Neural progenitor cell (in vitro differentiated cells): ENCODE measurements around the gene MRPL24. TPM values are rescaled to one million over a fixed set of nuclear protein-coding genes. Genes with fewer than 3 reads are reported as not detected.

Experiments used
- DNase-seq: peaks from one replicate; pipeline ENCODE4 v3.0.0-alpha.2; 2016; ENCODE audit warnings: low spot score
- H2AFZ ChIP-seq: fragments of 200-600 bp; sonication (generic); replicated peaks from 2 replicates; pipeline ENCODE4 v1.6.1; 2016; ENCODE audit warnings: antibody characterized with exemption
- H3F3A ChIP-seq: fragments of 200-600 bp; sonication (generic); 2 replicates; pipeline ENCODE4 v1.6.1; 2016; ENCODE audit warnings: antibody characterized with exemption, low read depth
- H3K27ac ChIP-seq: fragments of 200-600 bp; sonication (generic); 2 replicates; pipeline ENCODE4 v1.5.1; 2016; ENCODE audit warnings: mild to moderate bottlenecking
- H3K27me3 ChIP-seq: fragments of 200-600 bp; sonication (generic); 2 replicates; pipeline ENCODE4 v1.6.1; 2016; ENCODE audit warnings: mild to moderate bottlenecking, moderate library complexity
- H3K36me3 ChIP-seq: fragments of 200-600 bp; sonication (generic); 2 replicates; pipeline ENCODE4 v1.5.1; 2016
- H3K4me1 ChIP-seq: fragments of 200-600 bp; sonication (generic); 2 replicates; pipeline ENCODE4 v1.6.1; 2016; ENCODE audit warnings: mixed run types
- H3K4me2 ChIP-seq: fragments of 200-600 bp; sonication (generic); 2 replicates; pipeline ENCODE4 v1.6.1; 2016
- H3K4me3 ChIP-seq: fragments of 200-600 bp; sonication (generic); 2 replicates; pipeline ENCODE4 v1.5.1; 2016
- H3K79me2 ChIP-seq: fragments of 200-600 bp; sonication (generic); 2 replicates; pipeline ENCODE4 v1.6.1; 2016; ENCODE audit warnings: low read depth
- H3K9ac ChIP-seq: fragments of 200-600 bp; sonication (generic); 2 replicates; pipeline ENCODE4 v1.6.1; 2016
- H3K9me3 ChIP-seq: fragments of 200-600 bp; sonication (generic); 2 replicates; pipeline ENCODE4 v1.5.1; 2016; ENCODE audit warnings: low read depth
- H4K20me1 ChIP-seq: fragments of 200-600 bp; sonication (generic); 2 replicates; pipeline ENCODE4 v1.6.1; 2016; ENCODE audit warnings: low read depth
- H3K27ac Mint-ChIP-seq: 3 replicates; pipeline ENCODE4 v1.8.0; 2021; ENCODE audit warnings: mixed read lengths
- H3K27me3 Mint-ChIP-seq: 2 replicates; pipeline ENCODE4 v1.8.0; 2022; ENCODE audit warnings: low read depth, mild to moderate bottlenecking, inconsistent platforms, moderate library complexity, mixed read lengths; ENCODE audit not compliant: insufficient read depth
- H3K36me3 Mint-ChIP-seq: 3 replicates; pipeline ENCODE4 v1.8.0; 2021; ENCODE audit warnings: mixed read lengths
- H3K4me1 Mint-ChIP-seq: 3 replicates; pipeline ENCODE4 v1.8.0; 2021; ENCODE audit warnings: mixed read lengths
- H3K4me3 Mint-ChIP-seq: 3 replicates; pipeline ENCODE4 v1.8.0; 2021; ENCODE audit warnings: mild to moderate bottlenecking, moderate library complexity, mixed read lengths
- H3K9me3 Mint-ChIP-seq: 3 replicates; pipeline ENCODE4 v1.8.0; 2020; ENCODE audit warnings: mixed read lengths
- CTCF ChIP-seq: fragments of 200-600 bp; sonication (generic); IDR thresholded peaks from 2 replicates; pipeline ENCODE4 v1.5.1; 2017; ENCODE audit warnings: antibody characterized with exemption, mild to moderate bottlenecking
- EZH2 ChIP-seq: fragments of 200-600 bp; sonication (generic); IDR thresholded peaks from 2 replicates; pipeline ENCODE4 v1.6.1; 2017; ENCODE audit warnings: antibody characterized with exemption, mild to moderate bottlenecking, moderate library complexity
- EZH2phosphoT487 ChIP-seq: fragments of 200-600 bp; sonication (generic); IDR thresholded peaks from 2 replicates; pipeline ENCODE4 v1.6.1; 2017; ENCODE audit warnings: antibody characterized with exemption
- total RNA-seq: library from RNA; depleted of rRNA; stranded (reverse); fragments of >200 nt; gene quantifications from 2 replicates; pipeline ENCODE4 v1.2.3, GENCODE V29; 2015; ENCODE audit warnings: low replicate concordance

MRPL24 gene
- total RNA-seq, 1 donor from 2014 or later: 21.4 TPM

- peak within 1 kb of the TSS; percentile 97 for H3K9ac ChIP-seq
- H2AFZ ChIP-seq: peak within 1 kb of the TSS; percentile 78
- H3K36me3 ChIP-seq: no peaks in the 10 kb centered on the region
- Mint-ChIP-seq H3K36me3 (peaks cover 15% of the 10 kb centered on the region), H3K4me1 (peaks cover 13% of the 10 kb centered on the region), H3K27ac (peak within 1 kb of the TSS; percentile 90), H3K27me3 (peaks cover 5% of the 10 kb centered on the region), H3K9me3 (no peaks in the 10 kb centered on the region), H3K4me3 (no peak within 1 kb of the TSS)
- H3K27ac ChIP-seq: peak within 1 kb of the TSS; percentile 97
- no peaks in the 10 kb centered on the region for H3K9me3 ChIP-seq
- peaks cover 56% of the 10 kb centered on the region for H4K20me1 ChIP-seq
- TF ChIP-seq EZH2 (no peak), EZH2phosphoT487 (no peak)
- peaks cover 63% of the 10 kb centered on the region for H3K79me2 ChIP-seq
- H3K27me3 ChIP-seq: no peaks in the 10 kb centered on the region
- peaks cover 29% of the 10 kb centered on the region for H3K4me1 ChIP-seq
- peak within 1 kb of the TSS; percentile 100 for H3K4me3 ChIP-seq
- peaks cover 25% of the 10 kb centered on the region for H3F3A ChIP-seq
- DNase-seq: peak; percentile 99
- peak within 1 kb of the TSS; percentile 98 for H3K4me2 ChIP-seq
These were observed 12.1 kb downstream of the MRPL24 start, which contains the start of gene ISG20L2 for GRCh38 chr1:156728599-156729462. Gene ISG20L2, minus strand, starts transcription at chr1:156728766. Its CDS starts 1,114 bp downstream, at chr1:156727652.

DNA sequence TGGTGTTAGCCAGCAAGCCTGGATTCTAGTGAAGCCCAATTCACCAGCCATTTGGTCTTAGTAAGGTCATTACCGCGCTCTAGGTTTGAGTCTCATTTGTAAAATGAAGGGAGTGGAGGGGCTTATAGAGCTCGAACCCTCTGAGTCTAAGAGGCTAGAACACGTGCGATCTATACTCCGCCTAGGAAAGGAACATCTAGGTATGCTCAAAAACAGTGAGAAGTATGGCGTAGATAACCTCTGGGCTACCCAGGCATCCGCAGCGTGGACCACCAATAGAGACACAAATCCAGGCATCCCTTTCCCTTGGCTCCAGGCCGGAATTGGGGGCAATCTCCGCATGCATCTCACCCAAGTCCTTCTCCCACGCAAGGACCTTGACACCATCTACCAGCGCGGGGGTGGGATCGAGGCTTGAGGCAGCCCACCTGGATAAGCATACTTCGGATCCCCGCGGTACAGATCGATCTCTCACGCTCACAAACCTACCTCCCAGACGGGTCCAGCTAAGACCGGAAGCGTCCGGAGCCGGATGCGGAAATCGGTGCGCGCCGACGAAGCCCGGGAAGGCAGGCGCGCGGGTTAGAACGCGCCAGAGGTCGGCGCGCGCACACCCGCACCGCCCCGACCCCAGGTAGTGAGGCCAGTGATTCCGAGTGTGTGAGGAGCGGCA is 12.8 kb downstream of the MRPL24 start, which contains the start of gene METTL25B:
Gene METTL25B, plus strand, starts transcription at position 544 of the 673 bp plus-strand sequence. CDS start 636 bp downstream, outside the sequence.
- Mint-ChIP-seq H3K36me3 (peaks cover 23% of the 10 kb centered on the region), H3K9me3 (no peaks in the 10 kb centered on the region), H3K27me3 (peaks cover 5% of the 10 kb centered on the region), H3K4me3 (no peak within 1 kb of the TSS), H3K4me1 (peaks cover 13% of the 10 kb centered on the region), H3K27ac (peak within 1 kb of the TSS; percentile 90)
- peaks cover 58% of the 10 kb centered on the region for H4K20me1 ChIP-seq
- no peaks in the 10 kb centered on the region for H3K36me3 ChIP-seq
- no peaks in the 10 kb centered on the region for H3K27me3 ChIP-seq
- H3K4me2 ChIP-seq: peak within 1 kb of the TSS; percentile 98
- H3F3A ChIP-seq: peaks cover 25% of the 10 kb centered on the region
- peak within 1 kb of the TSS; percentile 97 for H3K27ac ChIP-seq
- no peak for TF ChIP-seq EZH2
- no peak for TF ChIP-seq EZH2phosphoT487
- TF ChIP-seq CTCF: no peak
- H3K4me3 ChIP-seq: peak within 1 kb of the TSS; percentile 100
- peaks cover 71% of the 10 kb centered on the region for H3K79me2 ChIP-seq
- H3K9me3 ChIP-seq: no peaks in the 10 kb centered on the region
- H3K9ac ChIP-seq: peak within 1 kb of the TSS; percentile 97
- peaks cover 29% of the 10 kb centered on the region for H3K4me1 ChIP-seq
- peak within 1 kb of the TSS; percentile 78 for H2AFZ ChIP-seq
- DNase-seq: peak; percentile 93

- peaks cover 76% of the 10 kb centered on the region for H3K79me2 ChIP-seq
- no peak for DNase-seq
- Mint-ChIP-seq H3K4me1 (peaks cover 13% of the 10 kb centered on the region), H3K27me3 (peaks cover 5% of the 10 kb centered on the region), H3K4me3 (no peak overlapping the region), H3K27ac (peak overlapping the region; percentile 77), H3K9me3 (no peaks in the 10 kb centered on the region), H3K36me3 (peaks cover 19% of the 10 kb centered on the region)
- no peaks in the 10 kb centered on the region for H3K27me3 ChIP-seq
- peaks cover 29% of the 10 kb centered on the region for H3K4me1 ChIP-seq
- peaks cover 25% of the 10 kb centered on the region for H3F3A ChIP-seq
- TF ChIP-seq CTCF (no peak), EZH2 (no peak)
- peak overlapping the region; percentile 98 for H3K4me2 ChIP-seq
- no peak overlapping the region for H3K27ac ChIP-seq
- H3K36me3 ChIP-seq: no peaks in the 10 kb centered on the region
- peak overlapping the region; percentile 100 for H3K4me3 ChIP-seq
- H2AFZ ChIP-seq: no peak overlapping the region
- peaks cover 58% of the 10 kb centered on the region for H4K20me1 ChIP-seq
- H3K9me3 ChIP-seq: no peaks in the 10 kb centered on the region
- H3K9ac ChIP-seq: peak overlapping the region; percentile 97
These were observed 13.4 kb downstream of the MRPL24 start for GRCh38 chr1:156727492-156727891.
